GM23338 (cell line): ENCODE results near the gene TENM4. TPM values are rescaled to one million over a fixed set of nuclear protein-coding genes. Genes with fewer than 3 reads are reported as not detected.
A peak's percentile ranks its signal among the peaks of the same experiment; 100 is the strongest.

Experiments used
- ATAC-seq: fragments of 200-7000 bp; cut with Tn5 transposase; 3 replicates; pipeline ENCODE4 v1.9.1; 2020
- DNase-seq: peaks from one replicate; pipeline ENCODE4 v3.0.0-alpha.2; 2015; ENCODE audit warnings: low spot score
- H2AFZ ChIP-seq: fragments of 200-600 bp; sonication (generic); 2 replicates; pipeline ENCODE4 v1.8.0; 2016; ENCODE audit warnings: antibody characterized with exemption, mild to moderate bottlenecking, moderate library complexity
- H3F3A ChIP-seq: fragments of 200-600 bp; sonication (generic); replicated peaks from 2 replicates; pipeline ENCODE4 v1.8.0; 2017; ENCODE audit warnings: antibody characterized with exemption, mixed run types, low read depth
- H3K27ac ChIP-seq: fragments of 200-600 bp; sonication (generic); 2 replicates; pipeline ENCODE4 v1.6.1; 2016; ENCODE audit warnings: low read depth
- H3K27me3 ChIP-seq: fragments of 200-600 bp; sonication (generic); 2 replicates; pipeline ENCODE4 v1.8.0; 2016; ENCODE audit warnings: mild to moderate bottlenecking, mixed run types, moderate library complexity; ENCODE audit not compliant: insufficient read depth
- H3K36me3 ChIP-seq: fragments of 200-600 bp; sonication (generic); 2 replicates; pipeline ENCODE4 v1.8.0; 2016; ENCODE audit warnings: mild to moderate bottlenecking; ENCODE audit not compliant: insufficient read depth
- H3K4me1 ChIP-seq: fragments of 200-600 bp; sonication (generic); 2 replicates; pipeline ENCODE4 v1.8.0; 2016; ENCODE audit warnings: mild to moderate bottlenecking, moderate library complexity; ENCODE audit not compliant: insufficient read depth
- H3K4me2 ChIP-seq: fragments of 200-600 bp; sonication (generic); 2 replicates; pipeline ENCODE4 v1.7.1; 2017; ENCODE audit warnings: mixed run types
- H3K4me3 ChIP-seq: fragments of 200-600 bp; sonication (generic); 2 replicates; pipeline ENCODE4 v1.6.1; 2016; ENCODE audit warnings: mixed run types
- H3K79me2 ChIP-seq: fragments of 200-600 bp; sonication (generic); replicated peaks from 2 replicates; pipeline ENCODE4 v1.8.0; 2017; ENCODE audit warnings: mild to moderate bottlenecking; ENCODE audit not compliant: insufficient read depth
- H3K9me2 ChIP-seq: fragments of 200-600 bp; sonication (generic); 2 replicates; pipeline ENCODE4 v1.8.0; 2017; ENCODE audit not compliant: insufficient read depth
- H4K20me1 ChIP-seq: fragments of 200-600 bp; sonication (generic); replicated peaks from 2 replicates; pipeline ENCODE4 v1.8.0; 2017; ENCODE audit warnings: mild to moderate bottlenecking; ENCODE audit not compliant: insufficient read depth
- H3K27ac Mint-ChIP-seq: 2 replicates; pipeline ENCODE4 v1.8.0; 2020; ENCODE audit warnings: inconsistent platforms, mild to moderate bottlenecking, moderate library complexity, mixed read lengths
- H3K27me3 Mint-ChIP-seq: 3 replicates; pipeline ENCODE4 v1.8.0; 2022; ENCODE audit warnings: low read depth, mild to moderate bottlenecking, moderate library complexity, mixed read lengths, inconsistent platforms; ENCODE audit not compliant: insufficient read depth, poor library complexity
- H3K36me3 Mint-ChIP-seq: 3 replicates; pipeline ENCODE4 v1.8.0; 2021; ENCODE audit warnings: low read depth, mild to moderate bottlenecking, inconsistent platforms, moderate library complexity, mixed read lengths
- H3K4me1 Mint-ChIP-seq: 3 replicates; pipeline ENCODE4 v1.8.0; 2020; ENCODE audit warnings: mild to moderate bottlenecking, inconsistent platforms, mixed read lengths
- H3K4me3 Mint-ChIP-seq: 3 replicates; pipeline ENCODE4 v1.8.0; 2021; ENCODE audit warnings: moderate library complexity, mild to moderate bottlenecking, inconsistent platforms, mixed read lengths
- H3K9me3 Mint-ChIP-seq: 3 replicates; pipeline ENCODE4 v1.8.0; 2020; ENCODE audit warnings: moderate library complexity, mild to moderate bottlenecking, inconsistent platforms, mixed read lengths
- CREB1 ChIP-seq: fragments of 250-450 bp; sonication (Bioruptor Pico); IDR thresholded peaks from 2 replicates; pipeline ENCODE4 v1.5.0; 2020; ENCODE audit warnings: low read depth, mild to moderate bottlenecking, moderate library complexity
- CTCF ChIP-seq, 2 experiments: fragments of 200-600 bp in 1 of 2; sonication (generic) in 1 of 2; conservative IDR thresholded peaks; 2 replicates each; pipeline versions ENCODE4 v1.5.1 to v1.6.1; 2016 to 2017; ENCODE audit warnings: antibody characterized with exemption in 2 of 2, low read depth in 2 of 2, mild to moderate bottlenecking in 2 of 2, moderate library complexity in 1 of 2
- NANOG ChIP-seq: IDR thresholded peaks from 2 replicates; pipeline ENCODE4 v1.6.1; 2016; ENCODE audit warnings: antibody characterized with exemption, borderline replicate concordance
- REST ChIP-seq: IDR thresholded peaks from one replicate; pipeline ENCODE4 v1.6.1; 2018; ENCODE audit warnings: antibody characterized with exemption; ENCODE audit not compliant: unreplicated experiment
- ZNF331 ChIP-seq: fragments of 250-450 bp; sonication (Bioruptor Pico); IDR thresholded peaks from 2 replicates; pipeline ENCODE4 v1.5.0; 2020; ENCODE audit warnings: low read depth, mild to moderate bottlenecking, moderate library complexity
- polyA plus RNA-seq: library from polyadenylated mRNA; unstranded; fragments of >200 nt; fragmentation: Nextera tagmentation; extraction: Ambion mirVana; gene quantifications from 2 replicates; pipeline ENCODE4 v1.2.1, GENCODE V29; 2016
- total RNA-seq: library from RNA; depleted of rRNA; stranded (reverse); fragments of >200 nt; shearing (Covaris generic); gene quantifications from 2 replicates; pipeline ENCODE4 v1.2.3, GENCODE V29; 2014

Gene TENM4
- total and polyA plus RNA-seq, 2 experiments from 2014 or later = 7.3 TPM

DNA sequence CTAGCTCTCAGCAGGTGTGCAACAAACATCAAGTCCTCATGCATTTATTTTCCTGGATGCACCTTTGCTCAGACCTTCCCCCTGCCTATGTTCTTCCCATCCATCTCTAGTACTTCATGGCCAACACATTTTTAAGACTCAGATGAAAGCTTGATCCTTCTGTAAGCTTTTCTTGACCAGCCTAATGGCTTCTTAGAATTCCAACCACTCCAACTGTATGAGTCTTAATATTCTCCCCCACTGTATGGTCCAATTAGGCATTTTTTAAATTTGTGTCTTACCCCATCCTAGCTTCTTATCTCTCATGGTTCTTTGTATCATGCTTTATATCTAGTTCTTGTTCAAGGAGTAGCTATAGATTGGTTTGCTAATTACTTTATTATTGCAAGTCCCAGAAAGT, 44.8 kb downstream of the TENM4 start (continued):
- TF ChIP-seq CTCF (conservative IDR thresholded peaks at IDR 0.05; ENCODE audit: low read depth in 2 of 2) (no peak), REST (no peak), CREB1 (CRISPR knock-in tag) (no peak), NANOG (no peak)

DNA sequence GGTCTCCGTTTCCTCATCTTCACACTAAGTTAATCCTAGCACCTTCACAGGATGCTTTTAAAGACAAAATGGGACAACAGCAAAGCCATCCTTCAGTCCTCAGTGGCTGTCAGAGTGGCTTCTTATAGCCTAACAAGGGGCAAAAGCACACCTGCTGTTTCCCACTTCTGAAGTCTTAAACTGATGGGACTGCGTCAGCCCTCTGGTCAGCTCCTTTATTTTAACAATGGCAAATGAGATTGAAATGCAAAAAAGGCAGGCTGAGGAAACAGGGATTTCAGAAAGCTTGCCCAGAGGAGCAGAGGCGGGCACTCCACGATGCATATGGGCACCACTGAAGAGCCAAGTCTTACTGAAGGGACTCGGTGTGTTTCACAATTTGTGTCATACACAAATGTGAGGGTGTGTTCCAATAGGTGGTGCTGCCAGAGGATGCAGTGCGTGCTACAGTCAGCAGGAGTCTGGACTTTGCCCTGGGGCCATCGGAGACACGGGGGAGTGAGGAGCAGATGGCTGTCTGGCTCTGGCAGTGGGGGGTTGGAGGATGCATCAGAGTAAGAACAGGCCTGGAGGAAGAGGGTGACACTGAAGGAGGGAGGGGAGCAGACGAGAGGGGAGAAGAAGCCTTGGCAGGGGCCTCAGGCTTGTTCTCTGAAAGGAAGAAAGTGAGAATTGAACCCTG, 47.3 kb downstream of the TENM4 start:
- H3K27ac Mint-ChIP-seq = no peak overlapping the region

More for the DNA sequence above, 47.3 kb downstream of the TENM4 start:
- peak; percentile 86 for ATAC-seq
- Mint-ChIP-seq H3K9me3 (no peaks in the 10 kb centered on the region), H3K27me3 (no peaks in the 10 kb centered on the region), H3K4me3 (no peak overlapping the region), H3K36me3 (no peaks in the 10 kb centered on the region), H3K4me1 (peaks cover 20% of the 10 kb centered on the region)
- Histone ChIP-seq H3K4me1 (peaks cover 17% of the 10 kb centered on the region), H4K20me1 (no peaks in the 10 kb centered on the region; the same call in 1 of the 2 replicates), H3K4me2 (peak overlapping the region; percentile 64), H3K4me3 (0 out of 2 replicates have a peak overlapping the region, but pooled peaks have one; percentile 17), H3K9me2 (0 out of 2 replicates have a peak, but pooled peaks cover 19% of the 10 kb centered on the region), H3K36me3 (no peaks in the 10 kb centered on the region), H3K27ac (no peak overlapping the region), H3K79me2 (no peaks in the 10 kb centered on the region), H3F3A (no peaks in the 10 kb centered on the region), H3K27me3 (no peaks in the 10 kb centered on the region), H2AFZ (no peak overlapping the region)
- TF ChIP-seq ZNF331 (CRISPR knock-in tag) (no peak), CREB1 (CRISPR knock-in tag) (no peak), CTCF (conservative IDR thresholded peaks at IDR 0.05; ENCODE audit: low read depth in 2 of 2) (peak in 1 of 2 experiments; percentile 15; a peak in 2 of 4 replicates)
- peak; percentile 54 for DNase-seq
